IMR-90 (cell line): ENCODE data around the gene NMT1.
A peak's percentile ranks its signal among the peaks of the same experiment; 100 is the strongest.

ENCODE experiments used
- BHLHE40 ChIP-seq: fragments of 150-350 bp; IDR thresholded peaks from 2 replicates; pipeline ENCODE4 v1.6.1; 2016; ENCODE audit warnings: mild to moderate bottlenecking, low read depth, low read length
- CEBPB ChIP-seq: IDR thresholded peaks from 2 replicates; pipeline ENCODE4 v1.6.1; 2012; ENCODE audit warnings: low read depth, low read length, improper control_type of control experiment
- FOS ChIP-seq: fragments of 150-350 bp; IDR thresholded peaks from 2 replicates; pipeline ENCODE4 v1.6.1; 2016; ENCODE audit warnings: low read depth, low read length
- MAFK ChIP-seq: IDR thresholded peaks from 2 replicates; pipeline ENCODE4 v1.6.1; 2012; ENCODE audit warnings: low read depth, low read length, improper control_type of control experiment
- MAZ ChIP-seq: IDR thresholded peaks from 2 replicates; pipeline ENCODE4 v1.6.1; 2012; ENCODE audit warnings: low read depth, mild to moderate bottlenecking, low read length, improper control_type of control experiment, moderate library complexity, borderline replicate concordance
- MXI1 ChIP-seq: IDR thresholded peaks from 2 replicates; pipeline ENCODE4 v1.6.1; 2012; ENCODE audit warnings: low read depth, mild to moderate bottlenecking, low read length, moderate library complexity, borderline replicate concordance
- NFE2L2 ChIP-seq: fragments of 150-350 bp; IDR thresholded peaks from 2 replicates; pipeline ENCODE4 v1.6.1; 2016; ENCODE audit warnings: low read depth, mild to moderate bottlenecking, low read length
- POLR2A ChIP-seq: IDR thresholded peaks from 2 replicates; pipeline ENCODE4 v1.6.1; 2012; ENCODE audit warnings: mild to moderate bottlenecking, low read depth, low read length
- RAD21 ChIP-seq: IDR thresholded peaks from 2 replicates; pipeline ENCODE4 v1.6.1; 2012; ENCODE audit warnings: low read length, improper control_type of control experiment
- RCOR1 ChIP-seq: IDR thresholded peaks from 2 replicates; pipeline ENCODE4 v1.6.1; 2012; ENCODE audit warnings: mild to moderate bottlenecking, low read length, improper control_type of control experiment; ENCODE audit not compliant: insufficient replicate concordance
- RFX5 ChIP-seq: IDR thresholded peaks from 2 replicates; pipeline ENCODE4 v1.8.0; 2012; ENCODE audit warnings: low read depth, mild to moderate bottlenecking, low read length, moderate library complexity
- TF ChIP-seq, protein P1 (sequence below): conservative IDR thresholded peaks from 2 replicates; pipeline ENCODE4 v1.5.1; 2012; ENCODE audit warnings: mild to moderate bottlenecking, low read depth, low read length, improper control_type of control experiment
- TF ChIP-seq, protein P2 (sequence below): fragments of 150-350 bp; IDR thresholded peaks from 2 replicates; pipeline ENCODE4 v1.6.1; 2016; ENCODE audit warnings: low read depth, mild to moderate bottlenecking, low read length, moderate library complexity, borderline replicate concordance
- TF ChIP-seq, protein P3 (sequence below): fragments of 150-350 bp; IDR thresholded peaks from 2 replicates; pipeline ENCODE4 v1.6.1; 2017; ENCODE audit warnings: mild to moderate bottlenecking, antibody characterized with exemption, low read length, low read depth

DNA sequence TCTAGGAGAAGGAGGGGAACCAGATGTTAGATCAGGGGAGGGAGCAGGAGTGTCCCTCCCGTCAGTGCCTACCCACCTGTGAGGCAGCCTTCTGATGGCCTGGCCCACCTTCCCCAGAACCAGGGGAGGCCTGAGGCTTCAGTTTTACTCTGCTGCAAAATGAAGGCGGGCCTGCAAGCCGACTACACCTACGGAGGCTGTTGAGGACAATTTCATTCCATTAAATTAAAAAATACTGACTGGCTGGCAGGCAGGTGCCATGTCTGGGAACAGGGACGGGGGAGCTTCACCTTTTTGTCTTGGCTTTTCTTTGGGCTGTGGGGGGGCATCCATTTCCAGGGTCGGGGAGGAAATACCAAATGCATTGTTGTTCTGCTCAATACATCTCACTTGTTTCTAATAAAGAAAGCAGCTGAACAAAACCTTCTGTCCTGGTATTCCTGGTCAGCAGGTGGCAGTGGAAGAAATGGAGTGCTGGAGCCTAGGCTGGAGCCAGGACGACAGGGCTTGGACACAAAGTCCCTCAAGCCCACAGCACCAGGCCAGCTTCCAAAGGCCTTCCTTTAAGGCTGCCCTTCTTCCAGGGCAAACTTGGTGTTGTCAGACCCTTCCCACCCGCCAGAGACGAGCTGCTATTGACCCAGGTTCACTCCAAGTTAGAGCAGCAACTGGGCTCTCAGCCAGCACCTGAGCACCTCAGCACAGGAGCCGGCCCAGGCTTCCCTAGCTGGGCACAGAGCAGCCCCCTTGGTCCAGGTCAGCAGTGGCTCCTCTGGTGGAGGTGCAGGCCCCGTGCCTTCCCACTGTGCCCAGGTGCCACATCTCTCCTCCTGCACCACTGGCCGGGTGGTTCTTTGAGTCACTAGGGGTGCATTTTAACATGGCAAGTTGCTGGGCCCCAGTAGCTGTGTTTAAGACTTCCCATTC, 47.7 kb downstream of the NMT1 start:
- TF ChIP-seq POLR2A (no peak), NFE2L2 (no peak), MAFK (no peak), RFX5 (no peak), MXI1 (no peak), RAD21 (0 out of 2 replicates have a peak, but pooled peaks have one; percentile 3), FOS (no peak), CEBPB (no peak), MAZ (no peak), BHLHE40 (no peak), RCOR1 (no peak)
- TF ChIP-seq, protein P1, sequence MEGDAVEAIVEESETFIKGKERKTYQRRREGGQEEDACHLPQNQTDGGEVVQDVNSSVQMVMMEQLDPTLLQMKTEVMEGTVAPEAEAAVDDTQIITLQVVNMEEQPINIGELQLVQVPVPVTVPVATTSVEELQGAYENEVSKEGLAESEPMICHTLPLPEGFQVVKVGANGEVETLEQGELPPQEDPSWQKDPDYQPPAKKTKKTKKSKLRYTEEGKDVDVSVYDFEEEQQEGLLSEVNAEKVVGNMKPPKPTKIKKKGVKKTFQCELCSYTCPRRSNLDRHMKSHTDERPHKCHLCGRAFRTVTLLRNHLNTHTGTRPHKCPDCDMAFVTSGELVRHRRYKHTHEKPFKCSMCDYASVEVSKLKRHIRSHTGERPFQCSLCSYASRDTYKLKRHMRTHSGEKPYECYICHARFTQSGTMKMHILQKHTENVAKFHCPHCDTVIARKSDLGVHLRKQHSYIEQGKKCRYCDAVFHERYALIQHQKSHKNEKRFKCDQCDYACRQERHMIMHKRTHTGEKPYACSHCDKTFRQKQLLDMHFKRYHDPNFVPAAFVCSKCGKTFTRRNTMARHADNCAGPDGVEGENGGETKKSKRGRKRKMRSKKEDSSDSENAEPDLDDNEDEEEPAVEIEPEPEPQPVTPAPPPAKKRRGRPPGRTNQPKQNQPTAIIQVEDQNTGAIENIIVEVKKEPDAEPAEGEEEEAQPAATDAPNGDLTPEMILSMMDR, result 0 out of 2 replicates have a peak, but pooled peaks have one; percentile 5
- TF ChIP-seq, protein P2, sequence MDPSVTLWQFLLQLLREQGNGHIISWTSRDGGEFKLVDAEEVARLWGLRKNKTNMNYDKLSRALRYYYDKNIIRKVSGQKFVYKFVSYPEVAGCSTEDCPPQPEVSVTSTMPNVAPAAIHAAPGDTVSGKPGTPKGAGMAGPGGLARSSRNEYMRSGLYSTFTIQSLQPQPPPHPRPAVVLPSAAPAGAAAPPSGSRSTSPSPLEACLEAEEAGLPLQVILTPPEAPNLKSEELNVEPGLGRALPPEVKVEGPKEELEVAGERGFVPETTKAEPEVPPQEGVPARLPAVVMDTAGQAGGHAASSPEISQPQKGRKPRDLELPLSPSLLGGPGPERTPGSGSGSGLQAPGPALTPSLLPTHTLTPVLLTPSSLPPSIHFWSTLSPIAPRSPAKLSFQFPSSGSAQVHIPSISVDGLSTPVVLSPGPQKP, result no peak
- TF ChIP-seq, protein P3, sequence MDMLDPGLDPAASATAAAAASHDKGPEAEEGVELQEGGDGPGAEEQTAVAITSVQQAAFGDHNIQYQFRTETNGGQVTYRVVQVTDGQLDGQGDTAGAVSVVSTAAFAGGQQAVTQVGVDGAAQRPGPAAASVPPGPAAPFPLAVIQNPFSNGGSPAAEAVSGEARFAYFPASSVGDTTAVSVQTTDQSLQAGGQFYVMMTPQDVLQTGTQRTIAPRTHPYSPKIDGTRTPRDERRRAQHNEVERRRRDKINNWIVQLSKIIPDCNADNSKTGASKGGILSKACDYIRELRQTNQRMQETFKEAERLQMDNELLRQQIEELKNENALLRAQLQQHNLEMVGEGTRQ, result no peak
